Transverse colon (tissue), 4 donors: ENCODE results near the gene PRR20G. TPM values are rescaled to one million over a fixed set of nuclear protein-coding genes. Genes with fewer than 3 reads are reported as not detected.

Experiments used
- DNase-seq: peaks from one replicate; pipeline ENCODE4 v3.0.0-alpha.2; 2019
- H3K27ac ChIP-seq, 4 donors: fragments of 200-600 bp; sonication (generic); 2 replicates each; pipeline ENCODE4 v1.5.1; 2016 to 2018; ENCODE audit warnings: inconsistent platforms in 4 of 4
- H3K27me3 ChIP-seq: fragments of 200-600 bp; sonication (generic); 2 replicates; pipeline ENCODE4 v1.5.1; 2017; ENCODE audit warnings: inconsistent platforms
- H3K36me3 ChIP-seq, 4 donors: fragments of 200-600 bp; sonication (generic); 2 replicates each; pipeline ENCODE4 v1.5.1; 2017 to 2019; ENCODE audit warnings: inconsistent platforms in 4 of 4
- H3K4me1 ChIP-seq, 4 donors: fragments of 200-600 bp; sonication (generic); 2 replicates each; pipeline ENCODE4 v1.5.1; 2017 to 2020; ENCODE audit warnings: inconsistent platforms in 4 of 4
- H3K4me3 ChIP-seq, 4 donors: fragments of 200-600 bp; sonication (generic); 1 replicate in 1 of 4; 2 replicates in 3 of 4; pipeline versions ENCODE4 v1.5.1 to v1.6.1; 2017 to 2019; ENCODE audit warnings: inconsistent platforms in 4 of 4
- H3K9me3 ChIP-seq, 2 donors: fragments of 200-600 bp; sonication (generic); 2 replicates each; pipeline ENCODE4 v1.5.1; 2017 to 2019; ENCODE audit warnings: inconsistent platforms in 2 of 2
- EP300 ChIP-seq: sonication (generic); formaldehyde crosslinking; IDR thresholded peaks from one replicate; pipeline ENCODE4 v1.6.1; 2017; ENCODE audit warnings: antibody characterized with exemption, low read depth
- POLR2A ChIP-seq: fragments of 450-650 bp; IDR thresholded peaks from one replicate; pipeline ENCODE4 v1.6.1; 2016; ENCODE audit warnings: antibody characterized with exemption, mild to moderate bottlenecking, moderate library complexity
- POLR2AphosphoS5 ChIP-seq, 3 donors: sonication (generic); formaldehyde crosslinking; IDR thresholded peaks; one replicate each; pipeline ENCODE4 v1.6.1; 2016; ENCODE audit warnings: antibody characterized with exemption in 3 of 3
- WGBS, 2 donors: methylation state at CpG; one replicate each; pipeline ENCODE4 v1.1.5; 2018; ENCODE audit warnings: low coverage in 1 of 2; 5-methylcytosine and 5-hydroxymethylcytosine counted together
- in situ Hi-C, 4 donors: fragments of 200-750 bp; cut with MboI; loops; one replicate each; pipeline versions ENCODE4 v1.15.0 to v1.15.1; 2017; ENCODE audit warnings: low sequenced_read_pairs in 3 of 4, low pct_ligation_motif_present in 1 of 4, low pct_unique_long_range_greater_than_20kb in 1 of 4
- intact Hi-C: fragments of 100-400 bp; cut with DNase I; formaldehyde crosslinking; loops from one replicate; pipeline ENCODE4 v1.15.1; 2023; ENCODE audit warnings: low total_unique reads
- total RNA-seq, 4 donors: library from RNA; depleted of rRNA; stranded (reverse); fragments of >200 nt; gene quantifications; one replicate each; pipeline ENCODE4 v1.1.0, GENCODE V29; 2016
- TF ChIP-seq, protein P1 (sequence below), 5 experiments: fragments of 200-600 bp in 3 of 5; fragments of 450-650 bp in 2 of 5; sonication (generic) in 3 of 5; IDR thresholded peaks; 1 replicate in 2 of 5; 2 replicates in 3 of 5; pipeline ENCODE4 v1.5.1; 2016 to 2017; ENCODE audit warnings: antibody characterized with exemption in 5 of 5, inconsistent platforms in 3 of 5, mild to moderate bottlenecking in 2 of 5, moderate library complexity in 1 of 5

PRR20G gene
- total RNA-seq, 4 donors from 2014 or later = not detected

DNA sequence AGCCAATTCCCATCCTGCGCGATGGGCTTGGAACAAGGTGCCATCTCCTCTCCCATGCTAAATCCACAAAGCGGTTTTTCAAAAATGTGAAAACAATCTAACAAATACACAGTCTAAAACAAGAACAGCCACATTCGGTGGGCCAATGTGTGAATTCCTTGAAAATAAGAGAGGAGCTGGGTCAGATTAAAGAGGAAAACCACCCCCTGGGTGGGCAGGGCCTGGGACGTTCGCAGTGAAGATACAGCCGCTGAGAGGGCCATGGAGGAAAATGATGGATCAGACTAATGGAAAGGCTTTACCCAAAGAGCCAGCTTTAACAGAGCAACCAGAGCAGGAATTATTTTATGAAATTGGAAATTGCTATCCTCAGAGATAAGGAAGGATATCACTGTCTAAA lies 27.4 kb downstream of the PRR20G start:
- Histone ChIP-seq H3K27me3 (no peaks in the 10 kb centered on the region), H3K9me3 (no peaks in the 10 kb centered on the region), H3K4me3 (no peak overlapping the region), H3K27ac (no peak overlapping the region), H3K4me1 (no peaks in the 10 kb centered on the region), H3K36me3 (no peaks in the 10 kb centered on the region)
- intact Hi-C loops (no loop called here), in situ Hi-C loops (no loop called here)
- TF ChIP-seq, protein P1, sequence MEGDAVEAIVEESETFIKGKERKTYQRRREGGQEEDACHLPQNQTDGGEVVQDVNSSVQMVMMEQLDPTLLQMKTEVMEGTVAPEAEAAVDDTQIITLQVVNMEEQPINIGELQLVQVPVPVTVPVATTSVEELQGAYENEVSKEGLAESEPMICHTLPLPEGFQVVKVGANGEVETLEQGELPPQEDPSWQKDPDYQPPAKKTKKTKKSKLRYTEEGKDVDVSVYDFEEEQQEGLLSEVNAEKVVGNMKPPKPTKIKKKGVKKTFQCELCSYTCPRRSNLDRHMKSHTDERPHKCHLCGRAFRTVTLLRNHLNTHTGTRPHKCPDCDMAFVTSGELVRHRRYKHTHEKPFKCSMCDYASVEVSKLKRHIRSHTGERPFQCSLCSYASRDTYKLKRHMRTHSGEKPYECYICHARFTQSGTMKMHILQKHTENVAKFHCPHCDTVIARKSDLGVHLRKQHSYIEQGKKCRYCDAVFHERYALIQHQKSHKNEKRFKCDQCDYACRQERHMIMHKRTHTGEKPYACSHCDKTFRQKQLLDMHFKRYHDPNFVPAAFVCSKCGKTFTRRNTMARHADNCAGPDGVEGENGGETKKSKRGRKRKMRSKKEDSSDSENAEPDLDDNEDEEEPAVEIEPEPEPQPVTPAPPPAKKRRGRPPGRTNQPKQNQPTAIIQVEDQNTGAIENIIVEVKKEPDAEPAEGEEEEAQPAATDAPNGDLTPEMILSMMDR (IDR thresholded peaks at IDR 0.05) = no peak
- TF ChIP-seq EP300 = no peak
- TF ChIP-seq POLR2A = no peak
- TF ChIP-seq POLR2AphosphoS5 (IDR thresholded peaks at IDR 0.05) = no peak
- DNase-seq = no peak
- WGBS, 2 donors = 83 to 89% methylated on average over 7 of the region's 7 CpGs

DNA sequence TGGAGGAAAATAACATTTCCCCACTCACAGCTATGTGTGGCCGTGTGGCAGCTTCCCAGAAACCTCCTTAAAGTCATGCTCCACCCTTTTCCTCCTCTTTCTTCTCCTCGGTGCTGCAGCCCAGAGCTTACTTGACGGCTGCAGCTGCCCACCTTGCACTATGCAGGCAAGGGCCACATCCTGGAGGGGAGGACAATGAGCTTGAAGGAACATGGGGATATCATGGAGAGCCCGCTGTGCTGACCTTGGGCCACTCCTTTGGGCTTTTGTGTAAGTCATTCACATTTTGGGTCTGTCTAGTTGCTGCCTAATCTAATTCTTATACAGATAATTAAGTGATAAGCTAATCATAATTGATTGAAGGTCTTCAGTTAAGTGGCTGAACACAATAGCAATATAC lies 28.0 kb downstream of the PRR20G start:
- Histone ChIP-seq H3K27ac (no peak overlapping the region), H3K27me3 (no peaks in the 10 kb centered on the region), H3K4me3 (no peak overlapping the region), H3K4me1 (no peaks in the 10 kb centered on the region), H3K36me3 (no peaks in the 10 kb centered on the region), H3K9me3 (no peaks in the 10 kb centered on the region)
- WGBS, 2 donors = 51 to 52% methylated on average over 4 of the region's 4 CpGs
- TF ChIP-seq POLR2AphosphoS5 (IDR thresholded peaks at IDR 0.05) (no peak), EP300 (no peak), POLR2A (no peak)
- TF ChIP-seq, protein P1 (IDR thresholded peaks at IDR 0.05) = no peak
- DNase-seq = no peak
- intact Hi-C loops = no loop called here
- in situ Hi-C loops = no loop called here

DNA sequence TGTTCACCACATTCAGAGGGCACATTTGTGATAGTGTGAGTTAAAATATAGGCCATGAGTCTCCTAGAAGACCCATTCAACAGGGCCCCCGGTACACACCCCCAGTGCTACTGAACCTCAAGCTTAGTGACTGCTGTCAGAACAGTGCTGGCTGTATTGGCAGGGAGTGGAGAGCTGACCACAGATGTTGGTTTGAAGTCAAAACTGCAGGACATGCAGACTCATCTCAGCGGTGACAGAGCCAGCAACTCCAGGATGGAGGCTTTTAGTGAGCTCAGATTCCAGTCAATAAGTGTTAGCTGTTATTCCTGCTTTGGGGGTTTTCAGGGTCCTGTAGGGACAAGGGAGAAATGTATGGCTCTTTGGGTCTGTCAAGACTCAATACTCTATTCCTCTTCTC lies 29.1 kb downstream of the PRR20G start:
- Histone ChIP-seq H3K36me3 (no peaks in the 10 kb centered on the region), H3K4me1 (no peaks in the 10 kb centered on the region), H3K27ac (no peak overlapping the region), H3K9me3 (no peaks in the 10 kb centered on the region), H3K27me3 (no peaks in the 10 kb centered on the region), H3K4me3 (no peak overlapping the region)
- no peak for DNase-seq
- TF ChIP-seq, protein P1 (IDR thresholded peaks at IDR 0.05) = no peak
- no peak for TF ChIP-seq POLR2AphosphoS5 (IDR thresholded peaks at IDR 0.05)
- no peak for TF ChIP-seq EP300
- no peak for TF ChIP-seq POLR2A
- intact Hi-C loops = no loop called here
- WGBS, 2 donors = 91% methylated on average over 2 of the region's 2 CpGs; no CpG with 5 or more reads in 1 of the 2 donors
- in situ Hi-C loops = no loop called here

DNA sequence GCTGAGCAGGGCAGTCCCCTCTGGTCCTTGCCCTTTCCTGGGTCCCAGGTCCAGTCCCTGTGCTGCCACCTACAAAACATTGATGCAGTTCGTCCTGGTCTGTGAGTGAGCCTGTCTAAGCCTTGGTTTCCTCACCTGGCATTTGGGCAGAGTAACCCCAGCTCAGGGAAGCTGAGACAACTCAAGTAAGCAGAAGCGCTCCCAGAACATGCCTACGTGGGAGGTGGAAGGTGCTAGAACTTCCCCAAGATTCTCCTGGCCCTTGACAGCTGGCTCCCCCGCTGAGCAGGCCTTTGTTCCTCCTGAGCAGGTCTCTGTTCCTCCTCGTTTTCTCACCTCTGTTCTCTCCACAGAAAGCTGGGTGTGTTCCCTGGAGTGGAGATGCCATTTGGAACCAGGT lies 30.5 kb downstream of the PRR20G start:
- 71% methylated on average over 5 of the region's 5 CpGs; no CpG with 5 or more reads in 1 of the 2 donors for WGBS, 2 donors

More for the DNA sequence above, 30.5 kb downstream of the PRR20G start:
- no peaks in the 10 kb centered on the region for H3K9me3 ChIP-seq
- in situ Hi-C loops (no loop called here), intact Hi-C loops (no loop called here)
- H3K27me3 ChIP-seq = no peaks in the 10 kb centered on the region
- H3K27ac ChIP-seq = no peak overlapping the region
- H3K4me1 ChIP-seq = no peaks in the 10 kb centered on the region
- H3K4me3 ChIP-seq = no peak overlapping the region
- DNase-seq = no peak
- TF ChIP-seq, protein P1 (IDR thresholded peaks at IDR 0.05) = no peak
- TF ChIP-seq POLR2AphosphoS5 (IDR thresholded peaks at IDR 0.05) (no peak), POLR2A (no peak), EP300 (no peak)
- no peaks in the 10 kb centered on the region for H3K36me3 ChIP-seq
